ENCODE measurements around the gene ANO6.
"Not testable (repeated sequence)": the region's sequence is repeated elsewhere in the genome, so short reads cannot be mapped to it uniquely, and the experiment has no call there.

The ANO6 gene

GRCh38 chr12:45214071-45214470 lies 1.8 kb upstream of the ANO6 start:
- DNase-seq: no peak

GRCh38 chr12:45214749-45215418 lies 1.0 kb upstream of the ANO6 start:
- no peak for DNase-seq

- no peak for DNase-seq
Observed at GRCh38 chr12:45216230-45216982, 511 bp downstream of the ANO6 start.

- no peak for DNase-seq
Observed at GRCh38 chr12:45216983-45217485, 1.1 kb downstream of the ANO6 start.

- DNase-seq: no peak
Observed at GRCh38 chr12:45217846-45218245, 2.0 kb downstream of the ANO6 start.

- DNase-seq: no peak
Observed at GRCh38 chr12:45219621-45220020, 3.7 kb downstream of the ANO6 start.

GRCh38 chr12:45220363-45220931 lies 4.6 kb downstream of the ANO6 start:
- no peak for DNase-seq

GRCh38 chr12:45220969-45221368 lies 5.1 kb downstream of the ANO6 start:
- DNase-seq: no peak

GRCh38 chr12:45223868-45224267 lies 8.0 kb downstream of the ANO6 start:
- DNase-seq: no peak

GRCh38 chr12:45224311-45224710 lies 8.4 kb downstream of the ANO6 start:
- DNase-seq: no peak

GRCh38 chr12:45226021-45226420 lies 10.1 kb downstream of the ANO6 start:
- DNase-seq: no peak

GRCh38 chr12:45227316-45228067 lies 11.6 kb downstream of the ANO6 start:
- no peak for DNase-seq

- DNase-seq: no peak
Observed at GRCh38 chr12:45231515-45232145, 15.7 kb downstream of the ANO6 start.

- no peak for DNase-seq
Observed at GRCh38 chr12:45232146-45232755, 16.4 kb downstream of the ANO6 start.

- no peak for DNase-seq
Observed at GRCh38 chr12:45232756-45233372, 17.0 kb downstream of the ANO6 start.

GRCh38 chr12:45234139-45234865 lies 18.4 kb downstream of the ANO6 start:
- DNase-seq: no peak

- DNase-seq: no peak
Observed at GRCh38 chr12:45235087-45236025, 19.5 kb downstream of the ANO6 start.

- not testable (repeated sequence) for DNase-seq
Observed at GRCh38 chr12:45236383-45236782, 20.5 kb downstream of the ANO6 start.

GRCh38 chr12:45242180-45242579 lies 26.3 kb downstream of the ANO6 start:
- DNase-seq: no peak

GRCh38 chr12:45243963-45244362 lies 28.1 kb downstream of the ANO6 start:
- no peak for DNase-seq
